SK-N-SH treated with all-trans-retinoic acid at 6 μM for 48 hours (cell line): Measurements from ENCODE around the gene SLC35A3.

ENCODE experiments used
- ARNTL ChIP-seq: fragments of 450-650 bp; formaldehyde crosslinking; IDR thresholded peaks from 2 replicates; pipeline ENCODE4 v1.5.0; 2020; ENCODE audit warnings: low read depth, mild to moderate bottlenecking, moderate library complexity, borderline replicate concordance
- ESRRG ChIP-seq: fragments of 250-450 bp; sonication (Bioruptor Pico); IDR thresholded peaks from 2 replicates; pipeline ENCODE4 v1.6.1; 2021; ENCODE audit warnings: mild to moderate bottlenecking
- OSR1 ChIP-seq: fragments of 250-450 bp; sonication (Bioruptor Pico); IDR thresholded peaks from 2 replicates; pipeline ENCODE4 v1.8.0; 2022; ENCODE audit warnings: moderate library complexity, mild to moderate bottlenecking, inconsistent platforms
- RARB ChIP-seq: fragments of 250-450 bp; sonication (Bioruptor Pico); IDR thresholded peaks from 2 replicates; pipeline ENCODE4 v1.8.0; 2021; ENCODE audit warnings: mild to moderate bottlenecking, moderate library complexity
- TCF4 ChIP-seq: fragments of 250-450 bp; sonication (Bioruptor Pico); IDR thresholded peaks from 2 replicates; pipeline ENCODE4 v1.8.0; 2021; ENCODE audit warnings: mild to moderate bottlenecking, moderate library complexity, borderline replicate concordance
- ZFP30 ChIP-seq: fragments of 450-650 bp; formaldehyde crosslinking; IDR thresholded peaks from 2 replicates; pipeline ENCODE4 v1.5.0; 2022; ENCODE audit warnings: mild to moderate bottlenecking, moderate library complexity
- TF ChIP-seq, protein P1 (sequence below): fragments of 250-450 bp; sonication (Bioruptor Pico); IDR thresholded peaks from 2 replicates; pipeline ENCODE4 v1.8.0; 2020; ENCODE audit warnings: mild to moderate bottlenecking, moderate library complexity, borderline replicate concordance
- TF ChIP-seq, protein P2 (sequence below): fragments of 250-450 bp; sonication (Bioruptor Pico); IDR thresholded peaks from 2 replicates; pipeline ENCODE4 v1.5.1; 2020; ENCODE audit warnings: low read depth, mild to moderate bottlenecking, moderate library complexity

DNA sequence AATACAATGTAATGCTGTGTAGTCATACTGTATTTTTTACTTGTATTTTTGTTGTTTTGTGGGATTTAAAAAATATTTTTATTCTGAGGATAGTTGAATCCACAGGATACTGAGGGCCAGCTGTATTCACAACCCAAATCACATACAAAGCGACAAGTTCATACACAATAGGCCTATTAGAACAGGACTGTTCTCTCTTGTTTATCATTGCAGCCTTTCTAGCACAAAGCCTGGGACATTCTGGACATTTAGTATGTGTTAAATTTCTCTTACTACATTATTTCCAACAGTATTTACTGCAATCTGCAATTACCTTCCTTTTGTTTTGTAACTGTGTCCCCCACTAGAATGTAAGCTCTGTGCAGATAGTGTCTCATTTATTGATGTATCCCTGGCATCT lies 65.4 kb downstream of the SLC35A3 start:
- TF ChIP-seq, protein P1, sequence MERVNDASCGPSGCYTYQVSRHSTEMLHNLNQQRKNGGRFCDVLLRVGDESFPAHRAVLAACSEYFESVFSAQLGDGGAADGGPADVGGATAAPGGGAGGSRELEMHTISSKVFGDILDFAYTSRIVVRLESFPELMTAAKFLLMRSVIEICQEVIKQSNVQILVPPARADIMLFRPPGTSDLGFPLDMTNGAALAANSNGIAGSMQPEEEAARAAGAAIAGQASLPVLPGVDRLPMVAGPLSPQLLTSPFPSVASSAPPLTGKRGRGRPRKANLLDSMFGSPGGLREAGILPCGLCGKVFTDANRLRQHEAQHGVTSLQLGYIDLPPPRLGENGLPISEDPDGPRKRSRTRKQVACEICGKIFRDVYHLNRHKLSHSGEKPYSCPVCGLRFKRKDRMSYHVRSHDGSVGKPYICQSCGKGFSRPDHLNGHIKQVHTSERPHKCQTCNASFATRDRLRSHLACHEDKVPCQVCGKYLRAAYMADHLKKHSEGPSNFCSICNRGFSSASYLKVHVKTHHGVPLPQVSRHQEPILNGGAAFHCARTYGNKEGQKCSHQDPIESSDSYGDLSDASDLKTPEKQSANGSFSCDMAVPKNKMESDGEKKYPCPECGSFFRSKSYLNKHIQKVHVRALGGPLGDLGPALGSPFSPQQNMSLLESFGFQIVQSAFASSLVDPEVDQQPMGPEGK (CRISPR knock-in tag) = no peak
- TF ChIP-seq TCF4 (no peak), ARNTL (no peak), RARB (no peak), ESRRG (no peak), ZFP30 (CRISPR knock-in tag) (no peak), OSR1 (no peak)
- TF ChIP-seq, protein P2, sequence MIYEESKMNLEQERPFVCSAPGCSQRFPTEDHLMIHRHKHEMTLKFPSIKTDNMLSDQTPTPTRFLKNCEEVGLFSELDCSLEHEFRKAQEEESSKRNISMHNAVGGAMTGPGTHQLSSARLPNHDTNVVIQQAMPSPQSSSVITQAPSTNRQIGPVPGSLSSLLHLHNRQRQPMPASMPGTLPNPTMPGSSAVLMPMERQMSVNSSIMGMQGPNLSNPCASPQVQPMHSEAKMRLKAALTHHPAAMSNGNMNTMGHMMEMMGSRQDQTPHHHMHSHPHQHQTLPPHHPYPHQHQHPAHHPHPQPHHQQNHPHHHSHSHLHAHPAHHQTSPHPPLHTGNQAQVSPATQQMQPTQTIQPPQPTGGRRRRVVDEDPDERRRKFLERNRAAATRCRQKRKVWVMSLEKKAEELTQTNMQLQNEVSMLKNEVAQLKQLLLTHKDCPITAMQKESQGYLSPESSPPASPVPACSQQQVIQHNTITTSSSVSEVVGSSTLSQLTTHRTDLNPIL (CRISPR knock-in tag) = no peak
